ENCODE results near the gene HAGHL. TPM values are rescaled to one million over a fixed set of nuclear protein-coding genes. Genes with fewer than 3 reads are reported as not detected.

The HAGHL gene
- total and polyA plus RNA-seq, 4 donors = 4.1 to 26.7 (median 13.1) TPM

DNA sequence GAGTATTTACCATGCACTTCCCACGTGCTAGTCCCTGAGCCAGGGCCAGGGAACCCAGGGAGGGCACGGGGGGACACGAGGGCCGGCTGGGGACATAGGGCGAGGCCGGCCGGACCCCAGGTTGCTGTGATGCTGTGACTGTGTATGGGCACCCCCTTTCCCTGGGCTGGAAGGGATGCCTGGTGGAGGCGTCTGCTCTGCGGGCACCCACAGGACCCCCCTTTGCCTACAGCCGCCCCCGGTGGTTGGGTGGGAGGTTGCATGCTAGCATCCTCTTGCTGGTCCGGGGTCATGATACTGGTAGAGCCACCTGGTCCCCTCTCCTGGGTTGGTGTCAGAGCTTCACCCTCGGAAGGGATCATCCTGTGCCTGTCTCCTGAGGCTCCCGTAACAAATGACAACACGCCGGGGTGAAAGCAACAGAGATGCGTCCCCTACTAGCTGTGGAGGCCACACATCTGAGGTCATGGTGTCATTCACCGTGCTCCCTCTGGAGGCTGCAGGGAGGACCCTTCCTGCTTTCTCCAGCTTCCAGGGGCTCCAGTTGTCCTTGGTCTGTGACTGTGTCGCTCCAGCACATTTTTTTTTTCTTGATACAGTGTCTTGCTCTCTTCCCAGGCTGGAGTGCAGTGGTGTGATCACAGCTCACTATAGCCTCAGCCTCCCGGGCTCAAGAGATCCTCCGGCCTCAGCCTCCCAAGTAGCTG, 17.0 kb downstream of the HAGHL start:
- Histone ChIP-seq H3K4me3 (no peak overlapping the region), H3K9ac (ENCODE audit: insufficient read depth in 1 of 2, low read length in 2 of 2) (no peak overlapping the region), H3K27me3 (ENCODE audit: control insufficient read depth in 3 of 3, insufficient read depth in 3 of 3, low read length in 2 of 3) (no peaks in the 10 kb centered on the region), H3K9me3 (ENCODE audit: control insufficient read depth in 4 of 4, insufficient read depth in 3 of 4, low read length in 3 of 4) (no peaks in the 10 kb centered on the region), H3K27ac (ENCODE audit: low read depth in 1 of 2, low read length in 1 of 2) (no peak overlapping the region), H3K4me1 (ENCODE audit: control insufficient read depth in 5 of 5, insufficient read depth in 5 of 5, low read length in 5 of 5) (peaks cover 0 to 13% (median 5%) of the 10 kb centered on the region in 5 donors), H3K36me3 (ENCODE audit: control insufficient read depth in 4 of 4, insufficient read depth in 4 of 4, low read length in 4 of 4) (peaks cover 0 to 2% (median 0%) of the 10 kb centered on the region in 4 donors)
- WGBS, 2 donors = 80 to 82% methylated on average over 21 of the region's 21 CpGs
- DNase-seq (no peak), ATAC-seq (ENCODE audit: insufficient read depth, low FRiP score) (no peak)
- TF ChIP-seq, protein P1, sequence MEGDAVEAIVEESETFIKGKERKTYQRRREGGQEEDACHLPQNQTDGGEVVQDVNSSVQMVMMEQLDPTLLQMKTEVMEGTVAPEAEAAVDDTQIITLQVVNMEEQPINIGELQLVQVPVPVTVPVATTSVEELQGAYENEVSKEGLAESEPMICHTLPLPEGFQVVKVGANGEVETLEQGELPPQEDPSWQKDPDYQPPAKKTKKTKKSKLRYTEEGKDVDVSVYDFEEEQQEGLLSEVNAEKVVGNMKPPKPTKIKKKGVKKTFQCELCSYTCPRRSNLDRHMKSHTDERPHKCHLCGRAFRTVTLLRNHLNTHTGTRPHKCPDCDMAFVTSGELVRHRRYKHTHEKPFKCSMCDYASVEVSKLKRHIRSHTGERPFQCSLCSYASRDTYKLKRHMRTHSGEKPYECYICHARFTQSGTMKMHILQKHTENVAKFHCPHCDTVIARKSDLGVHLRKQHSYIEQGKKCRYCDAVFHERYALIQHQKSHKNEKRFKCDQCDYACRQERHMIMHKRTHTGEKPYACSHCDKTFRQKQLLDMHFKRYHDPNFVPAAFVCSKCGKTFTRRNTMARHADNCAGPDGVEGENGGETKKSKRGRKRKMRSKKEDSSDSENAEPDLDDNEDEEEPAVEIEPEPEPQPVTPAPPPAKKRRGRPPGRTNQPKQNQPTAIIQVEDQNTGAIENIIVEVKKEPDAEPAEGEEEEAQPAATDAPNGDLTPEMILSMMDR (IDR thresholded peaks at IDR 0.05; ENCODE audit: control extremely low read depth, extremely low read depth) = no peak

DNA sequence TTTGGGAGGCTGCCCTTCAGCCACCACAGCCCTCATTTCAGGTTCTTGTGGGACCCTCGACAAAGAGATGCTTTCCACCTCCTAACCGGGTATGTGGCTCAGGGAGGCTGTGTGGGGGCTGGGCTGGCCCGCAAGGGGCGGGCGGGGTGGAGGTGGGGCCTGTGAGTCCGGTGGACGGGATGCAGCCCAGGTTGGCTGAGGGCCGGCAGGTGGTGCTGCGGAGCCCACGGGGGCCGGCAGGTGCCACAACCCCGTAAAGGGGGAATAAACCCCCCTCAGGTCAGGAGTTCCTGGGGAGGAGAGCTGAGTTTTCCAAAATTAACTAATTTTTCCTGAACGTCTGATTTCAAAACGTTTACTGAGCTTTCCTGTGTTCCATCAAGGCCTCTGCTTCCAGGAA, 18.8 kb downstream of the HAGHL start:
- no peak for ATAC-seq (ENCODE audit: insufficient read depth, low FRiP score)
- no peak for DNase-seq
- H3K36me3 ChIP-seq (ENCODE audit: control insufficient read depth in 4 of 4, insufficient read depth in 4 of 4, low read length in 4 of 4) = no peaks in the 10 kb centered on the region

DNA sequence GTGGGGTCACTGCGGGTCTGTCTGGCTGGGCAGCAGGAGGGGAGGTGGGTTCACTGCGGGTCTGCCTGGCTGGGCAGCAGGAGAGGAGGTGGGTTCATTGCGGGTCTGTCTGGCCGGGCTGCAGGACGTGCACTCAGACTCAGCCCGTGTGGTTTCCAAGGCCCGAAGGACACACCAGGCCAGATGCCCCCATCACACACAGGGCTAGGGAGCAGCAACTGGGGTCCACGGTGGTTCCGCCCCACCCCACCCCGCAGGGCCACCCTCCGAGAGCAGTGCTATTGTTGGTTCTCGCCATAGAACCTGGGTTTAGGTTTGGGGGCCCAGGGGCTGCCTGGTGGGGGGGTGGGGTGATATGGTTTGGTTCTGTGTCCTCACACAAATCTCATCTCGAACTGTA, 19.7 kb downstream of the HAGHL start:
- H3K4me3 ChIP-seq = no peak overlapping the region

More for the DNA sequence above, 18.8 kb downstream of the HAGHL start:
- no peak overlapping the region for H3K27ac ChIP-seq (ENCODE audit: low read depth in 1 of 2, low read length in 1 of 2)
- TF ChIP-seq, protein P1 (IDR thresholded peaks at IDR 0.05; ENCODE audit: control extremely low read depth, extremely low read depth) = no peak
- 2% methylated on average over 14 of the region's 14 CpGs for WGBS, 2 donors
- peaks cover 0 to 4% (median 0%) of the 10 kb centered on the region in 5 donors for H3K4me1 ChIP-seq (ENCODE audit: control insufficient read depth in 5 of 5, insufficient read depth in 5 of 5, low read length in 5 of 5)
- H3K4me3 ChIP-seq = no peak overlapping the region
- H3K27me3 ChIP-seq (ENCODE audit: control insufficient read depth in 3 of 3, insufficient read depth in 3 of 3, low read length in 2 of 3) = no peaks in the 10 kb centered on the region
- H3K9me3 ChIP-seq (ENCODE audit: control insufficient read depth in 4 of 4, insufficient read depth in 3 of 4, low read length in 3 of 4) = no peaks in the 10 kb centered on the region
- no peak overlapping the region for H3K9ac ChIP-seq (ENCODE audit: insufficient read depth in 1 of 2, low read length in 2 of 2)

More for the DNA sequence above, 19.7 kb downstream of the HAGHL start:
- Histone ChIP-seq H3K9ac (ENCODE audit: insufficient read depth in 1 of 2, low read length in 2 of 2) (no peak overlapping the region), H3K4me1 (ENCODE audit: control insufficient read depth in 5 of 5, insufficient read depth in 5 of 5, low read length in 5 of 5) (no peaks in the 10 kb centered on the region), H3K9me3 (ENCODE audit: control insufficient read depth in 4 of 4, insufficient read depth in 3 of 4, low read length in 3 of 4) (no peaks in the 10 kb centered on the region), H3K27me3 (ENCODE audit: control insufficient read depth in 3 of 3, insufficient read depth in 3 of 3, low read length in 2 of 3) (no peaks in the 10 kb centered on the region), H3K27ac (ENCODE audit: low read depth in 1 of 2, low read length in 1 of 2) (no peak overlapping the region), H3K36me3 (ENCODE audit: control insufficient read depth in 4 of 4, insufficient read depth in 4 of 4, low read length in 4 of 4) (no peaks in the 10 kb centered on the region)
- TF ChIP-seq, protein P1 (IDR thresholded peaks at IDR 0.05; ENCODE audit: control extremely low read depth, extremely low read depth) = no peak
- WGBS, 2 donors = 79 to 86% methylated on average over 13 of the region's 13 CpGs
- ATAC-seq (ENCODE audit: insufficient read depth, low FRiP score) (no peak), DNase-seq (no peak)

Measured in lung (tissue), 12 donors.